SJCRH30 (cell line): Measurements from ENCODE around the gene GRAP2. TPM values are rescaled to one million over a fixed set of nuclear protein-coding genes. Genes with fewer than 3 reads are reported as not detected.
"Not testable (repeated sequence)": the region's sequence is repeated elsewhere in the genome, so short reads cannot be mapped to it uniquely, and the experiment has no call there.

Experiments
- DNase-seq, 2 experiments: peaks; one replicate each; pipeline ENCODE4 v3.0.0-alpha.2; 2015 to 2020
- H3K27ac ChIP-seq: fragments of 250-450 bp; sonication (Bioruptor Pico); 2 replicates; pipeline ENCODE4 v1.5.1; 2020; ENCODE audit warnings: mild to moderate bottlenecking, moderate library complexity
- H3K27me3 ChIP-seq: fragments of 250-450 bp; sonication (Bioruptor Pico); 2 replicates; pipeline ENCODE4 v1.5.1; 2020; ENCODE audit warnings: mild to moderate bottlenecking, moderate library complexity
- H3K36me3 ChIP-seq: fragments of 250-450 bp; sonication (Bioruptor Pico); 2 replicates; pipeline ENCODE4 v1.5.1; 2020; ENCODE audit warnings: mild to moderate bottlenecking, moderate library complexity
- H3K4me1 ChIP-seq: fragments of 250-450 bp; sonication (Bioruptor Pico); 2 replicates; pipeline ENCODE4 v1.5.1; 2020; ENCODE audit warnings: mild to moderate bottlenecking, moderate library complexity
- H3K4me3 ChIP-seq: fragments of 250-450 bp; sonication (Bioruptor Pico); 2 replicates; pipeline ENCODE4 v1.5.1; 2020; ENCODE audit warnings: mild to moderate bottlenecking, moderate library complexity
- H3K9me3 ChIP-seq: fragments of 250-450 bp; sonication (Bioruptor Pico); replicated peaks from 2 replicates; pipeline ENCODE4 v1.5.1; 2020; ENCODE audit warnings: mild to moderate bottlenecking, moderate library complexity
- total RNA-seq: library from RNA; depleted of rRNA; stranded (reverse); fragments of >200 nt; shearing (Covaris generic); gene quantifications from 2 replicates; pipeline ENCODE4 v1.2.3, GENCODE V29; 2014

GRAP2 gene
- total RNA-seq, 1 experiment from 2014 or later, result not detected

GRCh38 chr22:39992088-39992826 is 91.4 kb downstream of the GRAP2 start:
- Histone ChIP-seq H3K4me3 (no peak overlapping the region), H3K4me1 (0 out of 2 replicates have a peak, but pooled peaks cover 2% of the 10 kb centered on the region), H3K36me3 (no peaks in the 10 kb centered on the region), H3K27ac (no peak overlapping the region), H3K27me3 (no peaks in the 10 kb centered on the region), H3K9me3 (no peaks in the 10 kb centered on the region)
- no peak for DNase-seq

- H3K36me3 ChIP-seq, H3K27me3 ChIP-seq, H3K9me3 ChIP-seq, H3K4me1 ChIP-seq, DNase-seq, H3K27ac ChIP-seq, H3K4me3 ChIP-seq: not testable (repeated sequence)
Measured at GRCh38 chr22:39992894-39993293, 92.0 kb downstream of the GRAP2 start.

- Histone ChIP-seq H3K9me3 (no peaks in the 10 kb centered on the region), H3K27me3 (no peaks in the 10 kb centered on the region), H3K4me1 (peaks cover 17% of the 10 kb centered on the region), H3K27ac (no peak overlapping the region), H3K36me3 (no peaks in the 10 kb centered on the region), H3K4me3 (no peak overlapping the region)
- DNase-seq, result no peak
Measured at GRCh38 chr22:39994041-39994565, 93.2 kb downstream of the GRAP2 start.

DNA sequence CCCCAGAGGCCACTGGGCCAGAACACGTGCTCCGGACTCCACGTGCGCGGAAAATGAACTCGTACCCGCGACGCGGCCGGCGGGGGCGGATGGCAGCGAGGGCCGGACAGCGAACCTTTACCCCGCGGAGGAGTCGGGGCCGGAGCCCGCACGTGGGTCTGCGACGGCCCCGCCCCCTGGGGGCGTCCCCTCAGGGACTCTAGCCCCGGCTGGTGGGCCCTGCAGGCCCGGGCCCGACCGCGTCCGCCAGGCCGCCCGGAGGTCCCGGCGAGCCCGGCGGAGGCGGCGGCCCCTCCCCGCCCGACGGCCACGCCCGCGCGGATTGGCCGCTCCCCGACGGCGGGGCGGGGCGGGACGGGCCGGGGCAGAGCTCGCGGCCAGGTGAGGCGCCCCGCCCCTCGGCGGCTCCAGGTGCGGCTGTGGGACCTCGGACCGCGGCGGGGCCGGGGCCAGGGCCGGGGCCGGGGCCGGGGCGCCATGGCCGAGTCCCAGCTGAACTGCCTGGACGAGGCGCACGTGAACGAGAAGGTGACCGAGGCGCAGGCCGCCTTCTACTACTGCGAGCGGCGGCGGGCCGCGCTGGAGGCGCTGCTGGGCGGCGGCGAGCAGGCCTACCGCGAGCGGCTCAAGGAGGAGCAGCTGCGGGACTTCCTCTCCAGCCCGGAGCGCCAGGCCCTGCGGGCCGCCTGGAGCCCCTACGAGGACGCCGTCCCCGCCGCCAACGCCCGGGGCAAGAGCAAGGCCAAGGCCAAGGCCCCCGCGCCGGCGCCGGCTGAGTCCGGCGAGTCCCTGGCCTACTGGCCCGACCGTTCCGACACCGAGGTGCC is 93.9 kb downstream of the GRAP2 start, which contains the start of gene FAM83F:
Gene FAM83F, plus strand, starts transcription at position 389 of the 827 bp plus-strand sequence. Its CDS starts 89 bp downstream, at position 478.
- no peak for DNase-seq
- Histone ChIP-seq H3K4me1 (peaks cover 24% of the 10 kb centered on the region), H3K27me3 (no peaks in the 10 kb centered on the region), H3K4me3 (no peak within 1 kb of the TSS), H3K36me3 (no peaks in the 10 kb centered on the region), H3K27ac (no peak within 1 kb of the TSS), H3K9me3 (no peaks in the 10 kb centered on the region)

DNA sequence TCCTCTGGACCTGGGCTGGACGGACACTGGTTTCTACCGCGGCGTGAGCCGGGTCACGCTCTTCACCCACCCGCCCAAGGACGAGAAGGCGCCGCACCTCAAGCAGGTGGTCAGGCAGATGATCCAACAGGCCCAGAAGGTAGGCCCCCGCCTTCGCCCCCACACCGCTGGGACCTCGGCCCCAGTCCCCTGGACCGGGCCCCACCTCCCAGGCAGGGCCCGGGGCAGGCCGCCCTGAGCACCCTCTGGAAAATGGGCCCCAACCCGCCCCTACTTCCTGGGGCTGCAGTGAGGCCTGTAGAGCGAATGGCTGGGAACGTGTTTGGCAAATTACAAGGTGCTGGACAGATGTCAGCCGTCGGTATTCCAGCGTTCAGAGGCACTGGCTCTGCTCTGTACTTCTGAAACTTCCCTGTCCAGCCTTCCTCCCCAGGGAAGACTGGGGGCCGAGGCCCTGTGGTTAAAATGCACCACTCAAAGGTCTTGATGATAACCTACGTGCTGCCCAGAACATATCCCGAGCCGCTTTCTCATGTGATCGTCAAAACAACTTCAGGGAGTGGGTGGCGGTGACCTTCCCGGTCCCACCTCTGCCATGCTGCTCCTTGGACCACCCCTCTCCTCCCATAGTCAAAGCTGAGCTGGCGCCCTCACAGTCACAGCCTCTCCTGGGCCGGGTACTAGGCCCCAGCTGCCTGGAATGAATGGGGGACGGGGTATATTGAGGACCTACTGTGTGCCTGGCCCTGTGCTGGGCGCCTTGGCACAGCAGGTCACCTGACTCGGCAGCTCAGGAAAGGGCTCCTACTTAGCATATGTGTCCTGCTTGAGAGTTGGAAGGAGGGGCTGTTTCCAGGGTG is 94.7 kb downstream of the GRAP2 start:
- H3K27ac ChIP-seq, result no peak overlapping the region
- no peak overlapping the region for H3K4me3 ChIP-seq
- no peaks in the 10 kb centered on the region for H3K9me3 ChIP-seq
- peaks cover 33% of the 10 kb centered on the region for H3K4me1 ChIP-seq
- no peaks in the 10 kb centered on the region for H3K36me3 ChIP-seq
- DNase-seq, result no peak
- H3K27me3 ChIP-seq, result no peaks in the 10 kb centered on the region

GRCh38 chr22:39996732-39997131 is 95.8 kb downstream of the GRAP2 start:
- H3K27ac ChIP-seq, result no peak overlapping the region
- no peak for DNase-seq
- H3K4me1 ChIP-seq, result peaks cover 39% of the 10 kb centered on the region
- no peaks in the 10 kb centered on the region for H3K27me3 ChIP-seq
- H3K4me3 ChIP-seq, result no peak overlapping the region
- no peaks in the 10 kb centered on the region for H3K9me3 ChIP-seq
- no peaks in the 10 kb centered on the region for H3K36me3 ChIP-seq

DNA sequence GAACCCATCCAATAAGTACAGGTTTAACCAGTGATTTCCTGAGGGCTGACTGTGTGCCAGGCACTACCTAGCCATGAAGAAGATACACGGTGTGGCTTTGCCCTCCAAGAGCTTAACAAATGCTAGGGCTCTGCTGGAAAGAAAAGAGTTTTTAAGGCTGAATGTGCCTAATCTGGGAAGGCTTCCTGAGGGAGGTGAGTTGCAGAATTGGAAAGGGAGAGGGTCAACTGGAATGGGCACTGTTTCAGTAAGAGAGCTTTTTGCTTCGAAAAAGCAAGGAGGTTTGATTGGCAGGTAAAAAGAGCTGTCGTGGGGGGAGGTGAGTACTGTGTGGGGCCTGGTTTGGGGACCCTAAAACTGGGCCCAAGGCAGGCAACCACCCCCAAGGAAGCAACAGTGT is 96.5 kb downstream of the GRAP2 start:
- Histone ChIP-seq H3K27ac (no peak overlapping the region), H3K9me3 (no peaks in the 10 kb centered on the region), H3K27me3 (no peaks in the 10 kb centered on the region), H3K4me1 (peaks cover 46% of the 10 kb centered on the region), H3K36me3 (no peaks in the 10 kb centered on the region), H3K4me3 (no peak overlapping the region)
- no peak for DNase-seq

- H3K4me3 ChIP-seq, result no peak overlapping the region
- no peaks in the 10 kb centered on the region for H3K9me3 ChIP-seq
- no peaks in the 10 kb centered on the region for H3K36me3 ChIP-seq
- H3K4me1 ChIP-seq, result peaks cover 48% of the 10 kb centered on the region
- H3K27me3 ChIP-seq, result no peaks in the 10 kb centered on the region
- peak; percentile 50 to 64 for DNase-seq
- H3K27ac ChIP-seq, result no peak overlapping the region; the same call in 1 of the 2 replicates
Measured at GRCh38 chr22:39997939-39998726, 97.2 kb downstream of the GRAP2 start.

DNA sequence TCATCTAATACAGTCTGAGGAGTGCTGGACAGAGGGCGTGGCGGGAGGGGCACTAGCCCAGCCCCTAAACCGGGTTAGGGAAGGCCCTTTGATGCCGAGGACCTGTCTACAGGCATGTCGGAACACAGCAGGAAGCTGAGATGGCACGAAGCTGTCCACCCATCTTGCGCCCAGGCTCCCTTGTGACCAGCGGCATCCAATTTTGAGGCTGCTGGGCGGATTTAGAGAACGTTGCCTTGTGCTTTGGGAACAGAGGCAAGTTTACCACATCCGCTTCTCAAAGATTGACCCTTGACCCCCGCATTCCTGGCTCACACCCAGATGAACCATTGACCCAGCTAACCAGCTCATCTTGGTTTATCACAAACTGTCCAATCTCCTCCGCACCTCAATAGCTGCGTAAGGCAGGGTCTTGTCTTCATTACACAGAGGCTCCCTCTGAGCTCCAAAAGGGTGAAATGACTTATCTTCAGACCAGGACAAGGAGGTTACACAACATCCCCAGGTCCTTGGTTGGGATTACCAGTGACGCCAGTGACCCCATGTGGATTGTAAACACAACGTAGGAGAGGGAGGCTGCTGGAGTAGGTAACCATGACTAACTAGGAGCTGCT is 98.4 kb downstream of the GRAP2 start:
- Histone ChIP-seq H3K27me3 (no peaks in the 10 kb centered on the region), H3K27ac (peak overlapping the region; percentile 62), H3K9me3 (no peaks in the 10 kb centered on the region), H3K36me3 (no peaks in the 10 kb centered on the region), H3K4me3 (no peak overlapping the region), H3K4me1 (peaks cover 53% of the 10 kb centered on the region)
- DNase-seq, result peak; percentile 36 to 45

DNA sequence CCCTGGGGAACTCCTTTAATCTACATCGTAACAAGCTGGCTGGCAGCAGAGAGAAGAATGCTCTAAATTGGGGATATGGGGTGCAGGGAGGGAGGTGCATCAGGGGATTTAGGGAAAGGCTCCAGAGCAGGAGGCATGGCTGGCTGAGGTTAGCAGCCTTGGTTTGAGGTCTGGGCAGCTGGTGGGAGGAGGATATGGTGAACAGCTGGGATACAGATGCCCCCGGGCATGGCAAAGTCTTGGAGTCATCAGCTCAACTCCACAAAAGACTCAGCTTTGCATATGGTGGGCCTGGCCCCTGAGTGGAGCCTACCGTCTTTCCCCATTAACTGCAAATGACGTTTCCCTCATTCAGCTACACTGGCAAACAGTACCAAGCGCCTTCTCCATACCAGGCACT is 99.3 kb downstream of the GRAP2 start:
- Histone ChIP-seq H3K4me1 (peaks cover 53% of the 10 kb centered on the region), H3K27me3 (no peaks in the 10 kb centered on the region), H3K36me3 (no peaks in the 10 kb centered on the region), H3K9me3 (no peaks in the 10 kb centered on the region), H3K4me3 (no peak overlapping the region), H3K27ac (peak overlapping the region; percentile 62)
- peak; percentile 74 to 79 for DNase-seq

- Histone ChIP-seq H3K27me3 (no peaks in the 10 kb centered on the region), H3K4me1 (peaks cover 53% of the 10 kb centered on the region), H3K4me3 (no peak overlapping the region), H3K36me3 (no peaks in the 10 kb centered on the region), H3K9me3 (no peaks in the 10 kb centered on the region), H3K27ac (no peak overlapping the region)
- no peak for DNase-seq
Measured at GRCh38 chr22:40001106-40001505, 100.2 kb downstream of the GRAP2 start.

GRCh38 chr22:40001800-40002577 is 101.1 kb downstream of the GRAP2 start:
- Histone ChIP-seq H3K4me3 (no peak overlapping the region), H3K9me3 (no peaks in the 10 kb centered on the region), H3K27ac (no peak overlapping the region), H3K36me3 (no peaks in the 10 kb centered on the region), H3K4me1 (peaks cover 51% of the 10 kb centered on the region), H3K27me3 (no peaks in the 10 kb centered on the region)
- peak in 1 of 2 experiments; percentile 33 for DNase-seq
